Smooth muscle cell (in vitro differentiated cells): ENCODE results near the gene KCTD2. TPM values are rescaled to one million over a fixed set of nuclear protein-coding genes. Genes with fewer than 3 reads are reported as not detected.

ENCODE experiments used
- DNase-seq: peaks from one replicate; lab custom pipeline; 2025; ENCODE audit not compliant: unreplicated experiment; lab: John Stamatoyannopoulos, UW
- H2AFZ ChIP-seq: fragments of 200-600 bp; sonication (generic); 2 replicates; pipeline ENCODE4 v1.6.0; 2016; ENCODE audit warnings: antibody characterized with exemption, low read depth, mild to moderate bottlenecking
- H3F3A ChIP-seq: fragments of 200-600 bp; sonication (generic); 2 replicates; pipeline ENCODE4 v1.6.0; 2017; ENCODE audit warnings: antibody characterized with exemption, low read depth
- H3K27ac ChIP-seq: fragments of 200-600 bp; sonication (generic); 2 replicates; pipeline ENCODE4 v1.5.1; 2016; ENCODE audit warnings: low read depth, mild to moderate bottlenecking
- H3K27me3 ChIP-seq: fragments of 200-600 bp; sonication (generic); 2 replicates; pipeline ENCODE4 v1.6.1; 2016; ENCODE audit warnings: low read depth, mild to moderate bottlenecking
- H3K36me3 ChIP-seq: fragments of 200-600 bp; sonication (generic); 2 replicates; pipeline ENCODE4 v1.5.1; 2016; ENCODE audit warnings: low read depth
- H3K4me1 ChIP-seq: fragments of 200-600 bp; sonication (generic); 2 replicates; pipeline ENCODE4 v1.5.1; 2016; ENCODE audit warnings: low read depth
- H3K4me2 ChIP-seq: fragments of 200-600 bp; sonication (generic); 2 replicates; pipeline ENCODE4 v1.6.0; 2016; ENCODE audit warnings: mild to moderate bottlenecking
- H3K4me3 ChIP-seq: fragments of 200-600 bp; sonication (generic); 2 replicates; pipeline ENCODE4 v1.5.1; 2016; ENCODE audit warnings: mild to moderate bottlenecking
- H3K79me2 ChIP-seq: fragments of 200-600 bp; sonication (generic); 2 replicates; pipeline ENCODE4 v1.6.0; 2016; ENCODE audit warnings: low read depth, mild to moderate bottlenecking
- H3K9ac ChIP-seq: fragments of 200-600 bp; sonication (generic); 2 replicates; pipeline ENCODE4 v1.6.0; 2016; ENCODE audit warnings: low read depth
- H3K9me3 ChIP-seq: fragments of 200-600 bp; sonication (generic); replicated peaks from 2 replicates; pipeline ENCODE4 v1.5.1; 2016; ENCODE audit warnings: low read depth
- H4K20me1 ChIP-seq: fragments of 200-600 bp; sonication (generic); 2 replicates; pipeline ENCODE4 v1.6.0; 2016; ENCODE audit warnings: low read depth
- WGBS: methylation state at CpG from one replicate; pipeline ENCODE4 v1.1.7; 2016; ENCODE audit warnings: low lambda C conversion rate; 5-methylcytosine and 5-hydroxymethylcytosine counted together
- polyA plus RNA-seq: library from polyadenylated mRNA; unstranded; fragments of >200 nt; fragmentation: Nextera tagmentation; extraction: Ambion mirVana; gene quantifications from 2 replicates; pipeline ENCODE4 v1.2.1, GENCODE V29; 2016
- total RNA-seq: library from RNA; depleted of rRNA; stranded (reverse); fragments of >200 nt; gene quantifications from 2 replicates; pipeline ENCODE4 v1.2.3, GENCODE V29; 2014
- TF ChIP-seq, protein P1 (sequence below): fragments of 200-600 bp; sonication (generic); IDR thresholded peaks from 2 replicates; pipeline ENCODE4 v1.5.1; 2017; ENCODE audit warnings: borderline replicate concordance, mild to moderate bottlenecking, antibody characterized with exemption; ENCODE audit not compliant: insufficient read depth, poor library complexity, severe bottlenecking

Gene KCTD2
- total and polyA plus RNA-seq, 2 experiments from 2014 or later, result 12.7 to 27.3 TPM

DNA sequence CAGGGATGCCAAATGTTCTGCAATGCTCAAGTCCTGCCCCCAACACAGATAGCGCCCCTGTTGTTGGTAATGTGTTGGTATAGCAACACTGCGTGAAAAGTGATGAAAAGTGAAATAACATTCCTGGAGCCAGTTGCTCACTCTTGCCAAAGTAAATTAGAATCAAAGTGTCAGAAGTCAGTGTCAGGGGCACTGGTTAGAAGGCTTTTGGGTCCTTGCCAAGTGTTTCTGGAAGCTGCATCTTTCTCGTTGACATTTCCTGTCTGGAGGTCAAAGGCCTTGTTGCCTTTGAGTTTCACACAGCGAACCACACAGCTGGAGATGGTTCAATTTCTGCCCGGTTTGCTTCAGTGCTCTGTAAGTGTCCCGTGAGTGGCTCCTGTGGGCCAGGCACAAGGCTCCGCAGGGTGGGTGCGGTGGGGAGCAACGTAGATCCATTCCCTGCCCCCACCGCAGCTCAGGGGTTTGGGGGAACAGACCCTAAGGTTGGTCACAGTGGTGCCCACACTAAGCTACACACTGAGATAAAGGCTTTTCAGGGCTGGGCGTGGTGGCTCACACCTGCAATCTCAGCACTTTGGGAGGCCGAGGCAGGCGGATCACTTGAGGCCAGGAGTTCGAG is 37.1 kb downstream of the KCTD2 start:
- Histone ChIP-seq H3K4me1 (peaks cover 14% of the 10 kb centered on the region), H3K4me2 (no peak overlapping the region), H3K27me3 (no peaks in the 10 kb centered on the region), H3K36me3 (no peaks in the 10 kb centered on the region), H3F3A (peaks cover 12% of the 10 kb centered on the region), H3K9me3 (no peaks in the 10 kb centered on the region), H4K20me1 (no peaks in the 10 kb centered on the region), H2AFZ (no peak overlapping the region), H3K27ac (no peak overlapping the region), H3K79me2 (peaks cover 7% of the 10 kb centered on the region), H3K9ac (no peak overlapping the region), H3K4me3 (no peak overlapping the region)
- 72% methylated on average over 14 of the region's 14 CpGs for WGBS
- DNase-seq, result no peak
- TF ChIP-seq, protein P1, sequence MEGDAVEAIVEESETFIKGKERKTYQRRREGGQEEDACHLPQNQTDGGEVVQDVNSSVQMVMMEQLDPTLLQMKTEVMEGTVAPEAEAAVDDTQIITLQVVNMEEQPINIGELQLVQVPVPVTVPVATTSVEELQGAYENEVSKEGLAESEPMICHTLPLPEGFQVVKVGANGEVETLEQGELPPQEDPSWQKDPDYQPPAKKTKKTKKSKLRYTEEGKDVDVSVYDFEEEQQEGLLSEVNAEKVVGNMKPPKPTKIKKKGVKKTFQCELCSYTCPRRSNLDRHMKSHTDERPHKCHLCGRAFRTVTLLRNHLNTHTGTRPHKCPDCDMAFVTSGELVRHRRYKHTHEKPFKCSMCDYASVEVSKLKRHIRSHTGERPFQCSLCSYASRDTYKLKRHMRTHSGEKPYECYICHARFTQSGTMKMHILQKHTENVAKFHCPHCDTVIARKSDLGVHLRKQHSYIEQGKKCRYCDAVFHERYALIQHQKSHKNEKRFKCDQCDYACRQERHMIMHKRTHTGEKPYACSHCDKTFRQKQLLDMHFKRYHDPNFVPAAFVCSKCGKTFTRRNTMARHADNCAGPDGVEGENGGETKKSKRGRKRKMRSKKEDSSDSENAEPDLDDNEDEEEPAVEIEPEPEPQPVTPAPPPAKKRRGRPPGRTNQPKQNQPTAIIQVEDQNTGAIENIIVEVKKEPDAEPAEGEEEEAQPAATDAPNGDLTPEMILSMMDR, result no peak

DNA sequence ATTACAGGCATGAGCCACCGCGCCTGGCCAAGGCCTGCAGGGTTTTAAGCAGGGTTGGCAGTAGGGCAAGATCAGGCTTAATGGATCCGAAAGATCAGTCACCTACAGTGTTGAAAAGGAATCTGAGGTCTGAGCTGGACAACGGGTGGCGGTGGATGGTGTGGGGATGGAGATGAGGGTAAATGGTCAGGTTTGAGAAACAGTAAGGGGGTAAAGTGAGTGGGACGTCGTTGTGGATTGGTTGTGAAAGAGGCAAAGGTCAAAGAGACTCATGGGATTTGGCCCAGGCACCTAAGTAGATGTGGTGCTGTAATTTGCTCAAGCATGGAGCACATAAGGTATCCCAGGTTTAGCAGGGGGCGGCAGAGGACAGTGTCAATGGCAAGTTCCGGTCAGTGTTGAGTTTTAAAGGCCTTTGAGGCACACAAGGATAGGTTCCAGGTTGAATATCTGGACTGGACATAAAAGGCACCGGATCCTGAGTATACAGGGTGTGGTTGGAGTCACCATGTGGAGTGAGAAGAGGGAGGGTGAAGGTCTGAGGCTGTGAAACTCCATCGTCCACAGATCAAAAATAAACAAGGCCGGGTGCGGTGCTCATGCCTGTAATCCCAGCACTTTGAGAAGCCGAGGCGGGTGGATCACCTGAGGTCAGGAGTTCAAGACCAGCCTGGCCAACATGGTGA is 39.6 kb downstream of the KCTD2 start:
- Histone ChIP-seq H3K4me2 (no peak overlapping the region), H3K9me3 (no peaks in the 10 kb centered on the region), H3K9ac (no peak overlapping the region), H3K4me1 (peaks cover 23% of the 10 kb centered on the region), H3K79me2 (peaks cover 25% of the 10 kb centered on the region), H3K27me3 (no peaks in the 10 kb centered on the region), H3F3A (peaks cover 10% of the 10 kb centered on the region), H4K20me1 (no peaks in the 10 kb centered on the region), H3K36me3 (no peaks in the 10 kb centered on the region), H3K27ac (no peak overlapping the region), H3K4me3 (no peak overlapping the region), H2AFZ (no peak overlapping the region)
- WGBS, result 85% methylated on average over 15 of the region's 15 CpGs
- no peak for DNase-seq
- TF ChIP-seq, protein P1, result no peak

DNA sequence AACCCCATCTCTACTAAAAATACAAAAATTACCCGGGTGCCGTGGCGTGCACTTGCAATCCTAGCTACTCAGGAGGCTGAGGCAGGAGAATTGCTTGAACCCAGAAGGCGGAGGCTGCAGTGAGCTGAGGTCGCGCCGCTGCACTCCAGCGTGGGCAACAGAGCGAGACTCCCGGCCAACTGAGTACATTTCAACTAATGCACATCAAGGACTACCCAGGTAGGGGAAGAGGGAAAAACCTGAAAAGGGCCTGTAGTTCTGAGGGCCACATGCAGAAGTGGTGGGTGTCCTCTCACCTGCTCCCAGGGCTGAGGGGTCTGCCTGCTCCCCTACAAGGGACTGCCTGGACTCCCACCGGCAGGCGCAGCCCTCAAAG is 40.1 kb downstream of the KCTD2 start:
- Histone ChIP-seq H4K20me1 (no peaks in the 10 kb centered on the region), H3K4me1 (peaks cover 24% of the 10 kb centered on the region), H3K4me3 (peak overlapping the region; percentile 87), H3K27me3 (no peaks in the 10 kb centered on the region), H3K36me3 (no peaks in the 10 kb centered on the region), H3K79me2 (peaks cover 25% of the 10 kb centered on the region), H3K27ac (peak overlapping the region; percentile 87), H3K9me3 (no peaks in the 10 kb centered on the region), H2AFZ (peak overlapping the region; percentile 91), H3K9ac (no peak overlapping the region), H3F3A (peaks cover 10% of the 10 kb centered on the region), H3K4me2 (peak overlapping the region; percentile 94)
- DNase-seq, result no peak
- TF ChIP-seq, protein P1, result no peak
- 56% methylated on average over 12 of the region's 12 CpGs for WGBS
